Loucy (cell line): Measurements from ENCODE around the gene AKT1S1.

Experiments
- H2AFZ ChIP-seq: fragments of 200-600 bp; sonication (generic); 2 replicates; pipeline ENCODE4 v1.6.0; 2016; ENCODE audit warnings: antibody characterized with exemption, mild to moderate bottlenecking, low read length, moderate library complexity
- H3F3A ChIP-seq: fragments of 200-600 bp; 2 replicates; pipeline ENCODE4 v1.6.0; 2016; ENCODE audit warnings: antibody characterized with exemption, low read depth, mild to moderate bottlenecking
- H3K27me3 ChIP-seq: fragments of 200-600 bp; sonication (generic); 2 replicates; pipeline ENCODE4 v1.6.1; 2014; ENCODE audit warnings: low read length, mild to moderate bottlenecking; ENCODE audit not compliant: insufficient read depth, poor library complexity, severe bottlenecking
- H3K36me3 ChIP-seq: fragments of 200-600 bp; sonication (generic); 2 replicates; pipeline ENCODE4 v1.6.1; 2016; ENCODE audit warnings: low read length; ENCODE audit not compliant: insufficient read depth
- H3K4me1 ChIP-seq: fragments of 200-600 bp; sonication (generic); 2 replicates; pipeline ENCODE4 v1.5.1; 2014; ENCODE audit warnings: low read length, mild to moderate bottlenecking; ENCODE audit not compliant: insufficient read depth, poor library complexity, severe bottlenecking
- H3K4me2 ChIP-seq: fragments of 200-600 bp; sonication (generic); 2 replicates; pipeline ENCODE4 v1.6.0; 2014; ENCODE audit warnings: antibody characterized with exemption, low read length, low read depth, mild to moderate bottlenecking; ENCODE audit not compliant: poor library complexity, severe bottlenecking
- H3K4me3 ChIP-seq: fragments of 200-600 bp; sonication (generic); 2 replicates; pipeline ENCODE4 v1.5.1; 2014; ENCODE audit warnings: low read length, mild to moderate bottlenecking, mixed read lengths; ENCODE audit not compliant: poor library complexity, severe bottlenecking
- H3K79me2 ChIP-seq: fragments of 200-600 bp; sonication (generic); 2 replicates; pipeline ENCODE4 v1.6.1; 2014; ENCODE audit warnings: low read length; ENCODE audit not compliant: insufficient read depth
- H3K9ac ChIP-seq: fragments of 200-600 bp; sonication (generic); 2 replicates; pipeline ENCODE4 v1.6.0; 2014; ENCODE audit warnings: mild to moderate bottlenecking, low read depth, low read length, moderate library complexity; ENCODE audit not compliant: poor library complexity, severe bottlenecking
- H3K9me2 ChIP-seq: fragments of 200-600 bp; sonication (generic); replicated peaks from 2 replicates; pipeline ENCODE4 v1.6.1; 2016; ENCODE audit warnings: low read depth, low read length, mixed read lengths
- H3K9me3 ChIP-seq: fragments of 200-600 bp; sonication (generic); 2 replicates; pipeline ENCODE4 v1.6.1; 2014; ENCODE audit warnings: mild to moderate bottlenecking, antibody characterized with exemption, low read length, low read depth; ENCODE audit not compliant: insufficient read depth
- H4K20me1 ChIP-seq: fragments of 200-600 bp; sonication (generic); 2 replicates; pipeline ENCODE4 v1.6.0; 2014; ENCODE audit warnings: antibody characterized with exemption, low read length, mild to moderate bottlenecking; ENCODE audit not compliant: insufficient read depth, poor library complexity, severe bottlenecking
- CTCF ChIP-seq: fragments of 200-600 bp; sonication (generic); conservative IDR thresholded peaks from 2 replicates; pipeline ENCODE4 v1.5.1; 2014; ENCODE audit warnings: mild to moderate bottlenecking, antibody characterized with exemption, low read length
- EZH2phosphoT487 ChIP-seq: fragments of 200-600 bp; IDR thresholded peaks from 2 replicates; pipeline ENCODE4 v1.6.1; 2018; ENCODE audit warnings: antibody characterized with exemption, mild to moderate bottlenecking, moderate library complexity, borderline replicate concordance

Gene AKT1S1

GRCh38 chr19:49843265-49843664 lies 33.9 kb downstream of the AKT1S1 start:
- H3K9me3 ChIP-seq, result no peaks in the 10 kb centered on the region
- no peaks in the 10 kb centered on the region for H3K79me2 ChIP-seq
- no peaks in the 10 kb centered on the region for H3F3A ChIP-seq
- no peak overlapping the region for H3K9ac ChIP-seq
- no peak overlapping the region for H3K4me3 ChIP-seq
- H3K9me2 ChIP-seq, result no peaks in the 10 kb centered on the region
- peaks cover 9% of the 10 kb centered on the region; the same call in 1 of the 2 replicates for H3K36me3 ChIP-seq
- TF ChIP-seq CTCF, result no peak
- TF ChIP-seq EZH2phosphoT487, result no peak
- H3K4me1 ChIP-seq, result peaks cover 5% of the 10 kb centered on the region
- H3K27me3 ChIP-seq, result no peaks in the 10 kb centered on the region
- no peak overlapping the region for H2AFZ ChIP-seq
- no peak overlapping the region for H3K4me2 ChIP-seq
- no peaks in the 10 kb centered on the region for H4K20me1 ChIP-seq

- Histone ChIP-seq H3K9me3 (no peaks in the 10 kb centered on the region), H3K79me2 (no peaks in the 10 kb centered on the region), H2AFZ (no peak overlapping the region), H3K9ac (no peak overlapping the region), H3K9me2 (no peaks in the 10 kb centered on the region), H3K36me3 (peaks cover 17% of the 10 kb centered on the region; the same call in 1 of the 2 replicates), H3K27me3 (no peaks in the 10 kb centered on the region), H4K20me1 (no peaks in the 10 kb centered on the region), H3K4me1 (no peaks in the 10 kb centered on the region), H3F3A (no peaks in the 10 kb centered on the region), H3K4me3 (no peak overlapping the region), H3K4me2 (no peak overlapping the region)
- no peak for TF ChIP-seq EZH2phosphoT487
These were observed 36.4 kb downstream of the AKT1S1 start for GRCh38 chr19:49840736-49841249.

GRCh38 chr19:49840321-49840720 lies 36.8 kb downstream of the AKT1S1 start:
- Histone ChIP-seq H3K9me3 (no peaks in the 10 kb centered on the region), H4K20me1 (no peaks in the 10 kb centered on the region), H3K4me3 (no peak overlapping the region), H3K27me3 (no peaks in the 10 kb centered on the region), H3K36me3 (peaks cover 18% of the 10 kb centered on the region; the same call in 1 of the 2 replicates), H3F3A (no peaks in the 10 kb centered on the region), H3K79me2 (no peaks in the 10 kb centered on the region), H2AFZ (no peak overlapping the region), H3K4me1 (no peaks in the 10 kb centered on the region), H3K4me2 (no peak overlapping the region), H3K9me2 (no peaks in the 10 kb centered on the region), H3K9ac (no peak overlapping the region)
- TF ChIP-seq CTCF, result no peak
- no peak for TF ChIP-seq EZH2phosphoT487

DNA sequence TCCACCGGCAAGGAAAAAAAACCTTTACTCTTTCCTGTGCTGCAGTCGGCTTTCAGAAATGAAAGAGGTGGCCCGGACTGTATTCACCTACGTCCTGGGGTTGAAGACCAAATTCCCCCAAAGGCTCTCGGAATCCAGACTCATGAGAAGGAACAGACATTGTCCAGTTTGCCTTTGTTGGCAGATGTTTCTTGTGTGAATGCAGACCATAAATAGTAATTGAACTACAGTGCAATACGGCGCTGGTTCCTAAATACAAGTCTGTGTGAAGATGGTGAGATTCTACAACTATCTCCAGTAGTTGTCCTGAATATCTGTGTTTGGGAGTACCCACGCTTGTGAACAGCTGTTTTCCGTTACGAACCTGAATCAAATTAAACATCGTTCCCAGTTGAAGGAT lies 37.4 kb downstream of the AKT1S1 start:
- H2AFZ ChIP-seq, result no peak overlapping the region
- no peaks in the 10 kb centered on the region for H3K9me2 ChIP-seq
- no peaks in the 10 kb centered on the region for H4K20me1 ChIP-seq
- no peak overlapping the region for H3K4me2 ChIP-seq
- no peaks in the 10 kb centered on the region for H3K4me1 ChIP-seq
- no peaks in the 10 kb centered on the region for H3K27me3 ChIP-seq
- no peak overlapping the region for H3K4me3 ChIP-seq
- no peaks in the 10 kb centered on the region for H3K9me3 ChIP-seq
- no peaks in the 10 kb centered on the region for H3F3A ChIP-seq
- no peak for TF ChIP-seq EZH2phosphoT487
- TF ChIP-seq CTCF, result no peak
- H3K36me3 ChIP-seq, result peaks cover 24% of the 10 kb centered on the region; the same call in 1 of the 2 replicates
- H3K79me2 ChIP-seq, result no peaks in the 10 kb centered on the region
- no peak overlapping the region for H3K9ac ChIP-seq
